ENCODE results near the gene ADAT3.
"Not testable (repeated sequence)": the region's sequence is repeated elsewhere in the genome, so short reads cannot be mapped to it uniquely, and the experiment has no call there.

ADAT3 gene

GRCh38 chr19:1880611-1881392 lies 24.4 kb upstream of the ADAT3 start:
- ATAC-seq (ENCODE audit: insufficient read depth, low read depth) (no peak), DNase-seq (no peak)
- Histone ChIP-seq H3K9ac (ENCODE audit: low read depth, low read length) (no peak overlapping the region), H3K27ac (ENCODE audit: low read length) (no peak overlapping the region; the same call in 1 of the 2 replicates), H2AFZ (ENCODE audit: low read depth, low read length) (no peak overlapping the region), H3K9me3 (ENCODE audit: insufficient read depth, low read length, severe bottlenecking) (no peaks in the 10 kb centered on the region), H3K79me2 (ENCODE audit: insufficient read depth, low read length) (peaks cover 52% of the 10 kb centered on the region), H3K4me1 (ENCODE audit: insufficient read depth, low read length) (peaks cover 48% of the 10 kb centered on the region), H3K4me3 (ENCODE audit: low read depth in 1 of 2, low read length in 2 of 2) (no peak overlapping the region), H3K4me2 (ENCODE audit: insufficient read depth, low read length) (no peak overlapping the region; the same call in 1 of the 2 replicates), H4K20me1 (ENCODE audit: insufficient read depth, low read length) (peaks cover 46% of the 10 kb centered on the region), H3K27me3 (ENCODE audit: insufficient read depth, low read length, poor library complexity) (no peaks in the 10 kb centered on the region), H3K36me3 (ENCODE audit: insufficient read depth, low read length) (peaks cover 20% of the 10 kb centered on the region)
- no peak for TF ChIP-seq CTCF (IDR thresholded peaks at IDR 0.05; ENCODE audit: borderline replicate concordance, extremely low read depth, low read length, poor library complexity, severe bottlenecking)
- TF ChIP-seq EZH2 (IDR thresholded peaks at IDR 0.05; ENCODE audit: borderline replicate concordance, low read depth, low read length, severe bottlenecking), result no peak

GRCh38 chr19:1881393-1882088 lies 23.7 kb upstream of the ADAT3 start:
- Histone ChIP-seq H3K36me3 (ENCODE audit: insufficient read depth, low read length) (peaks cover 19% of the 10 kb centered on the region), H3K4me1 (ENCODE audit: insufficient read depth, low read length) (peaks cover 45% of the 10 kb centered on the region), H3K4me2 (ENCODE audit: insufficient read depth, low read length) (peak overlapping the region; percentile 2), H3K79me2 (ENCODE audit: insufficient read depth, low read length) (peaks cover 48% of the 10 kb centered on the region), H4K20me1 (ENCODE audit: insufficient read depth, low read length) (peaks cover 46% of the 10 kb centered on the region)
- not testable (repeated sequence) for H3K4me3 ChIP-seq (ENCODE audit: low read depth in 1 of 2, low read length in 2 of 2); ATAC-seq (ENCODE audit: insufficient read depth, low read depth); H3K9ac ChIP-seq (ENCODE audit: low read depth, low read length); H3K9me3 ChIP-seq (ENCODE audit: insufficient read depth, low read length, severe bottlenecking); DNase-seq; H3K27me3 ChIP-seq (ENCODE audit: insufficient read depth, low read length, poor library complexity); H3K27ac ChIP-seq (ENCODE audit: low read length); H2AFZ ChIP-seq (ENCODE audit: low read depth, low read length)

GRCh38 chr19:1882089-1882785 lies 23.0 kb upstream of the ADAT3 start:
- H3K4me2 ChIP-seq (ENCODE audit: insufficient read depth, low read length), result peak overlapping the region; percentile 94
- no peak overlapping the region for H2AFZ ChIP-seq (ENCODE audit: low read depth, low read length)
- DNase-seq (no peak), ATAC-seq (ENCODE audit: insufficient read depth, low read depth) (no peak)
- H3K27ac ChIP-seq (ENCODE audit: low read length), result 0 out of 2 replicates have a peak overlapping the region, but pooled peaks have one; percentile 18
- H4K20me1 ChIP-seq (ENCODE audit: insufficient read depth, low read length), result peaks cover 46% of the 10 kb centered on the region
- H3K36me3 ChIP-seq (ENCODE audit: insufficient read depth, low read length), result peaks cover 19% of the 10 kb centered on the region
- H3K9me3 ChIP-seq (ENCODE audit: insufficient read depth, low read length, severe bottlenecking), result no peaks in the 10 kb centered on the region
- no peaks in the 10 kb centered on the region for H3K27me3 ChIP-seq (ENCODE audit: insufficient read depth, low read length, poor library complexity)
- TF ChIP-seq EZH2 (IDR thresholded peaks at IDR 0.05; ENCODE audit: borderline replicate concordance, low read depth, low read length, severe bottlenecking), result no peak
- TF ChIP-seq CTCF (IDR thresholded peaks at IDR 0.05; ENCODE audit: borderline replicate concordance, extremely low read depth, low read length, poor library complexity, severe bottlenecking), result no peak
- 0 out of 4 replicates have a peak overlapping the region, but pooled peaks of 1 of the 2 experiments have one; percentile 70 for H3K4me3 ChIP-seq (ENCODE audit: low read depth in 1 of 2, low read length in 2 of 2)
- H3K4me1 ChIP-seq (ENCODE audit: insufficient read depth, low read length), result peaks cover 43% of the 10 kb centered on the region
- peaks cover 48% of the 10 kb centered on the region for H3K79me2 ChIP-seq (ENCODE audit: insufficient read depth, low read length)
- H3K9ac ChIP-seq (ENCODE audit: low read depth, low read length), result no peak overlapping the region
